GM12892 (cell line): ENCODE data around the gene PYCR2. TPM values are rescaled to one million over a fixed set of nuclear protein-coding genes. Genes with fewer than 3 reads are reported as not detected.
"Not testable (repeated sequence)": the region's sequence is repeated elsewhere in the genome, so short reads cannot be mapped to it uniquely, and the experiment has no call there.

Experiments used
- DNase-seq: peaks from one replicate; pipeline ENCODE4 v3.0.0; 2011; ENCODE audit not compliant: insufficient read length
- FAIRE-seq: peaks from 2 replicates; lab custom pipeline; 2011; peaks lifted over from hg19 to GRCh38; lab: Jason Lieb, UNC
- POLR2A ChIP-seq: IDR thresholded peaks from 2 replicates; pipeline ENCODE4 v1.6.1; 2011; ENCODE audit warnings: low read depth, low read length, control low read depth
- POLR2AphosphoS5 ChIP-seq: IDR thresholded peaks from 2 replicates; pipeline ENCODE4 v1.6.1; 2011; ENCODE audit warnings: low read depth, low read length, control low read depth
- TAF1 ChIP-seq: IDR thresholded peaks from 2 replicates; pipeline ENCODE4 v1.6.1; 2011; ENCODE audit warnings: low read depth, mild to moderate bottlenecking, control low read depth, low read length, borderline replicate concordance
- polyA plus RNA-seq: library from polyadenylated mRNA; unstranded; fragments of >200 nt; gene quantifications from one replicate; pipeline ENCODE4 v1.2.1, GENCODE V29; 2012; ENCODE audit warnings: missing spikeins, inconsistent platforms; ENCODE audit not compliant: missing spikeins

Gene PYCR2
- 48.3 TPM for polyA plus RNA-seq

DNA sequence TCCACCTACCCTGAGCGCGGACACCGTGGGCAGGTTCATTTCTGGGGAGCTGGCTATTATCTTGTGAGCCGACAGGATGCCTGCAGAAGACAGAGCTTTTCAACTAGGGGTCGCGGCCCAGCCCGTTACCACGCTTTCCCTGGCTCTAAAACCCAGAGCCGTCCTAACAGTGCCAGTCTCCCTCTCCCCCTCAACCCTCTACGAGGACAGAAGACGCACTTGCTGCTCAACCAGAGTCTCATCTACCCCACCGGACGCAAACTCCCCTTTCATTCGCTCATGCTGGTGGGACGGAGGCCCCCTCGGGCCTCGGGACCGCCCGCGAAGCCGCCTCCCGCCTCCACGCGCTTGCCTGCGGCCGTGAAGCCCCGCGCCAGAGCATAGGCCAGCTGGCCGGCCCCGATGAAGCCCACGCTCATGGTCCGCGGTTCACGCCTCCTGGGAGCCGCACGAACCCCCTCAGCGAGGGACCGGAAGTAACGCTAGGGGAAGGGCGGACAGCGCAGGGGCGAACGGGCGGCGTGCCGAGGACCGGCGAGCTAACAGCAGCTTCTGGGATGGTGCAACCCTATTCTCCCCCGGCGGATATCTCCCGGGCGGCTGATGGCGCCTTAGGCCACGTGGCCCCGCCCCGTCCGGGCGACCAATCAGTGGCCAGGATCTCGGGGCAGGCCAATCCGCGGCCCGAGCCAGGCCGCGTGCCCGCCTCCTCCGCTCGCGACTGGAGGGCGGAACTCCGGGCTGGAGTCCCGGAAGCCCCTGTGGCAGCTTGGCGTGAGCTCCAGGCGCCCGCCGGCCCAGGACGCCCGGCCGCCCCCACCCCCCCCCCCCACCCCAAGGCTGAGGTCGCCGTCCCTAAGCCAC is at the start of gene PYCR2:
Gene PYCR2, minus strand, starts transcription at position 559 of the 864 bp plus-strand sequence. Its CDS starts 140 bp downstream, at position 419.
- DNase-seq: peak; percentile 99
- peak; percentile 94 for FAIRE-seq
- TF ChIP-seq TAF1 (peak; percentile 82), POLR2AphosphoS5 (peak; percentile 88), POLR2A (peak; percentile 93)

GRCh38 chr1:225973158-225973557 is 49.1 kb upstream of the PYCR2 start:
- DNase-seq (no peak), FAIRE-seq (no peak)
- no peak for TF ChIP-seq POLR2A
- no peak for TF ChIP-seq POLR2AphosphoS5
- TF ChIP-seq TAF1: no peak

DNA sequence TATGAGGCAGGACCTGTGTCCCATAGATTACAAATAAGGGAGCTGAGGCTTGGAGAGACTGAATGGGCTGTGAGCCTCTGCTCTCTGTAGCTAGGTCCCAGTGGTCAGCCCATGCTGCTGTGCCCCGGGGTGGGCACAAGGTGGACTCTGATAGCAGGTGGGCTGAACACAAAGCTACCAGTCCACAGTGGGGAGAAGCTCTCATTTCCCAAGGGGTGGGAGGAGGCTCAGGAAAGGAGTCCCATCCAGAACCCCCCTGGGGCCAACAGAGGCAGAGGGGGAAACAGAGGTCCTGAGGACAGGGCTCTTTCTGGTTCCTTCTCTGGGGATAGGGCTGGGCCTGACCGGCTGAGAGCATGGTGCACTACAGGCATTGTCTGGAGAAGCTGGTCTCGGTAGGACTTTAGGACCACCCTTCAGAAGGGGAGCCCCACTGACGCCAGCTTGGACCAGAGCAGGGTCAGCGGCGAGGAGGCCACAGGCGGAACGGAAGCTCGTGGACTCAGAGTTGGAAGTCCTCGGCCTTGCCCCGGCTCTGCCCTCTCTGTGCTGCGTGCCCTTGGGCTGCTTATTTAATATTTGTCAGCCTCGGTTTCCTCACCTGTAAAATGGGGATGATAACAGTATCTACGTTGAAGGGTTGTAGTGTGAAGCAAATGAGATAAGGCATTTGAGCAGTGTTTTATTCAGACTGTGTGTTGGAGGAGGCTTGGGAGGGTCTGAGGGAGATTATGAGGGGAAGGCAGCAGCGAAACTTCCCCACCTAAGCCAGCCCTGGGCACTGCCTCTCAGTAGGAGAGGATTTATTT is 48.5 kb upstream of the PYCR2 start:
- DNase-seq (no peak), FAIRE-seq (no peak)
- TF ChIP-seq POLR2A (no peak), POLR2AphosphoS5 (no peak), TAF1 (no peak)

GRCh38 chr1:225970592-225971157 is 46.6 kb upstream of the PYCR2 start:
- DNase-seq, FAIRE-seq: not testable (repeated sequence)

GRCh38 chr1:225969751-225970150 is 45.7 kb upstream of the PYCR2 start:
- FAIRE-seq, DNase-seq: not testable (repeated sequence)

GRCh38 chr1:225965231-225965630 is 41.2 kb upstream of the PYCR2 start:
- no peak for FAIRE-seq
- no peak for TF ChIP-seq TAF1
- TF ChIP-seq POLR2A: no peak
- no peak for TF ChIP-seq POLR2AphosphoS5
- no peak for DNase-seq

DNA sequence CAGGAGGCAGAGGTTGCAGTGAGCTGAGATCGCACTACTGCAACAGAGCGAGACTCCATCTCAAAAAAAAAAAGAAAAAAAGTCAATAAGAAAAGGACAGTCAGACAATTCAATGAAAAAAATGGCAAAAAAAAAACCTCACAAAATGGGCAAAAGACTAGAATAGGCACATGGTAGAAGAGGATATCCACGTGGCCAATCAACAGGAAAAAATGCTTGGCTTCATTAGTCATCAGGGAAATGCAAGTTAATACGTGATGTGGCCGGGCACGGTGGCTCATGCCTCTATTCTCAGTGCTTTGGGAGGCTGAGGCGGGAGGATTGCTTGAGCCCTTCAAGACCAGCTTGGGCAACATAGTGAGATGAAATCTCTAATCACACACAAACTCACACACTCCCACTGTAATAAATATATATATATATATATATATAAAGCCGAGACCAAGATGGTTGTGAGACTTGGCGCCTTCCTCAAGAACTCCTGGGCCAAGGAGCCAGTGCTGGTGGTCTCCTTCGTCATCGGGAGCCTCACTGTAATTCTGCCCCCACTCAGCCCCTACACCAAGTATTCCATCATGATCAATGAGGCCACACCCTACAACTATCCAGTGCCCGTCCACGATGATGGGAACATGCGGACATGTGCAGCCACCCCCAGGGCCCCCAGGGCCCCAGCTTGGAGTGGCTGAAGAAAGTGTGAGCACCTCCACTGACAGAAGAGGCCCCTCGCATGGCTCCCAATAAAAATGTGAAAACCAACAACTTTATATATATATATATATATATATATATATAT is 39.9 kb upstream of the PYCR2 start:
- no peak for TF ChIP-seq POLR2A
- TF ChIP-seq POLR2AphosphoS5: no peak
- TF ChIP-seq TAF1: no peak
- DNase-seq (no peak), FAIRE-seq (no peak)

GRCh38 chr1:225962440-225962975 is 38.5 kb upstream of the PYCR2 start:
- DNase-seq (peak; percentile 67), FAIRE-seq (peak; percentile 79)
- TF ChIP-seq TAF1: no peak
- TF ChIP-seq POLR2A: no peak
- TF ChIP-seq POLR2AphosphoS5: no peak

GRCh38 chr1:225961659-225962439 is 37.8 kb upstream of the PYCR2 start:
- FAIRE-seq (no peak), DNase-seq (no peak)
- TF ChIP-seq TAF1: no peak
- no peak for TF ChIP-seq POLR2A
- TF ChIP-seq POLR2AphosphoS5: no peak

DNA sequence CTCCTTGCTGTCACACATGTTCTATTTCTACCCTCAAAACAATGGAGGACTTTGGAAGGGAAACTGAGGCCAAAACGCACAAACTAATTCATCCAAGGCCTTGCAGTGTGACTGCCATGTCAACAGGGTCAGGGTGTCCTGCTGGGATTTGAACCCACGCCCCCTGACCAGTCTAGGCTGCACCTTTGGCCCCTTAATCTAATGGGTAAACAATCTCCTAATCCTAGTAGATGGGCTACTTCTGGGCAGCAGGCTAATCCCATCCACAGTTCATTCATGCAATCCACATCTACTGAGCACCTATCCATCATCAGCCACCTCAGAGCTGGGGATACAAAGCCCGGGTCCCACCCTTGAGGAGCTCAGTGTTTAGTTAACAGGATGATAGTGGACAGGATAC is 34.0 kb upstream of the PYCR2 start:
- FAIRE-seq (no peak), DNase-seq (no peak)
- TF ChIP-seq POLR2A: no peak
- TF ChIP-seq TAF1: no peak
- no peak for TF ChIP-seq POLR2AphosphoS5

DNA sequence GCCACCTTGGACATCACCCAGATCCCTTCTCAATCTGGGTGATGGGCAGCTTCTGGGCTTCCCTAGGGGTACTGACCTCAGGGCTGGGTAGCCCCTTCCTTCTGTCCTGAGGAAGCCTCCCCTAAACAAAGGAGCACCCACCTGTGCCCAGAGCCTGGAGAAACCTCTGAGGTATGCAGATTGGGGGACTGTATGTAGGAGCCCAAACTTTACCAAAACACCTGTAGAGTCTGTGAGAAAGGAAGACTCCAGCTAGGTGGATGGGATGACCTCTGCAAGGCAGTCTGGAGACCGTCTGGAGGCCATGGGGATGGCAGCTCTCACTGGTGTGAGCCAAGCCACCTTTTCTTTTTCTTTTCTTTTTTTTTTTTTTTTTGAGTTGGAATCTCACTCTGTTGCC is 30.7 kb upstream of the PYCR2 start:
- DNase-seq: no peak
- TF ChIP-seq TAF1: no peak
- no peak for TF ChIP-seq POLR2AphosphoS5
- TF ChIP-seq POLR2A: no peak

More for the DNA sequence above, 30.7 kb upstream of the PYCR2 start:
- no peak for FAIRE-seq
